NAMALWA (cell line): ENCODE results near the gene LMLN.
"Not testable (repeated sequence)": the region's sequence is repeated elsewhere in the genome, so short reads cannot be mapped to it uniquely, and the experiment has no call there.

Experiments used
- DNase-seq: peaks from one replicate; pipeline ENCODE4 v3.0.0-alpha.2; 2015; ENCODE audit warnings: low spot score

Gene LMLN

GRCh38 chr3:198079771-198080520 is 119.9 kb downstream of the LMLN start:
- DNase-seq: no peak

GRCh38 chr3:198080521-198081384 is 120.7 kb downstream of the LMLN start:
- no peak for DNase-seq

GRCh38 chr3:198081421-198081844 is 121.4 kb downstream of the LMLN start:
- DNase-seq: no peak

- DNase-seq: not testable (repeated sequence)
These were observed 122.2 kb downstream of the LMLN start for GRCh38 chr3:198082226-198082625.

- no peak for DNase-seq
These were observed 128.5 kb downstream of the LMLN start for GRCh38 chr3:198088421-198088955.

- no peak for DNase-seq
These were observed 130.8 kb downstream of the LMLN start for GRCh38 chr3:198090795-198091332.

GRCh38 chr3:198092276-198092675 is 132.3 kb downstream of the LMLN start:
- no peak for DNase-seq

- no peak for DNase-seq
These were observed 133.2 kb downstream of the LMLN start for GRCh38 chr3:198093112-198093679.
